Fibroblast of lung (primary cell): ENCODE results near the gene CASP6. TPM values are rescaled to one million over a fixed set of nuclear protein-coding genes. Genes with fewer than 3 reads are reported as not detected.

Source experiments
- DNase-seq, 2 donors: peaks; one replicate each; pipeline versions ENCODE4 v3.0.0 to v3.0.0-alpha.2; 2010; ENCODE audit warnings: low read depth in 2 of 2
- H2AFZ ChIP-seq: 2 replicates; pipeline ENCODE4 v1.5.1; 2012; ENCODE audit warnings: low read length, control low read depth, inconsistent platforms
- H3K27ac ChIP-seq: 2 replicates; pipeline ENCODE4 v1.5.1; 2011; ENCODE audit warnings: low read length, control low read depth; ENCODE audit not compliant: insufficient read depth
- H3K27me3 ChIP-seq: 2 replicates; pipeline ENCODE4 v1.5.1; 2011; ENCODE audit warnings: mild to moderate bottlenecking, low read length; ENCODE audit not compliant: control insufficient read depth, insufficient read depth
- H3K36me3 ChIP-seq: 2 replicates; pipeline ENCODE4 v1.5.1; 2011; ENCODE audit warnings: low read length; ENCODE audit not compliant: control insufficient read depth, insufficient read depth
- H3K4me1 ChIP-seq: 2 replicates; pipeline ENCODE4 v1.5.1; 2011; ENCODE audit warnings: low read length; ENCODE audit not compliant: control insufficient read depth, insufficient read depth; ENCODE audit errors: extremely low read depth
- H3K4me2 ChIP-seq: 2 replicates; pipeline ENCODE4 v1.5.1; 2011; ENCODE audit warnings: low read length, control low read depth; ENCODE audit not compliant: insufficient read depth; ENCODE audit errors: extremely low read depth
- H3K4me3 ChIP-seq, 4 experiments: fragments of 200-600 bp in 1 of 4; sonication (generic) in 1 of 4; replicated peaks in 1 of 4; 2 replicates each; pipeline ENCODE4 v1.5.1; 2011 to 2016; ENCODE audit warnings: low read length in 4 of 4, low read depth in 3 of 4, mild to moderate bottlenecking in 3 of 4, control low read depth in 2 of 4, inconsistent platforms in 1 of 4, mixed read lengths in 1 of 4; ENCODE audit not compliant: insufficient read depth in 1 of 4; ENCODE audit errors: control extremely low read depth in 1 of 4
- H3K79me2 ChIP-seq: 2 replicates; pipeline ENCODE4 v1.5.1; 2012; ENCODE audit warnings: mild to moderate bottlenecking, low read length, inconsistent platforms; ENCODE audit not compliant: control insufficient read depth, insufficient read depth
- H3K9ac ChIP-seq: 2 replicates; pipeline ENCODE4 v1.5.1; 2011; ENCODE audit warnings: mild to moderate bottlenecking, low read length, control low read depth; ENCODE audit not compliant: insufficient read depth
- H3K9me3 ChIP-seq: 2 replicates; pipeline ENCODE4 v1.5.1; 2012; ENCODE audit warnings: low read depth, low read length; ENCODE audit not compliant: control insufficient read depth, insufficient read depth
- H4K20me1 ChIP-seq: 2 replicates; pipeline ENCODE4 v1.5.1; 2011; ENCODE audit warnings: low read length; ENCODE audit not compliant: control insufficient read depth, insufficient read depth; ENCODE audit errors: extremely low read depth
- EZH2 ChIP-seq: IDR thresholded peaks from 2 replicates; pipeline ENCODE4 v1.5.1; 2012; ENCODE audit warnings: low read length, control low read depth, mild to moderate bottlenecking; ENCODE audit errors: missing control alignments
- polyA plus RNA-seq, 2 donors: library from polyadenylated mRNA; depleted of rRNA in 1 of 2; stranded (reverse) in 1 of 2; unstranded in 1 of 2; fragments of >200 nt; gene quantifications; 2 replicates each; pipeline ENCODE4 v1.2.1, GENCODE V29; 2011 to 2012; ENCODE audit warnings: missing spikeins in 1 of 2
- total RNA-seq: library from RNA; depleted of rRNA; stranded (reverse); fragments of >200 nt; gene quantifications from 2 replicates; pipeline ENCODE4 v1.2.1, GENCODE V29; 2014
- TF ChIP-seq, protein P1 (sequence below), 2 donors: IDR thresholded peaks in 1 of 2; conservative IDR thresholded peaks in 1 of 2; 1 replicate in 1 of 2; 2 replicates in 1 of 2; pipeline ENCODE4 v1.5.1; 2011 to 2012; ENCODE audit warnings: low read length in 2 of 2, control low read depth in 1 of 2, inconsistent platforms in 1 of 2, low read depth in 1 of 2, mild to moderate bottlenecking in 1 of 2

Gene CASP6
- total and polyA plus RNA-seq, 2 donors (not counting 1 experiment from before 2014, with no cell fraction given): 33.5 to 44.7 TPM

- no peaks in the 10 kb centered on the region for H3K79me2 ChIP-seq
- no peak overlapping the region for H3K4me2 ChIP-seq
- H3K27ac ChIP-seq: no peak overlapping the region
- H3K4me3 ChIP-seq: no peak overlapping the region
- no peak overlapping the region for H2AFZ ChIP-seq
- no peak for DNase-seq
- H3K4me1 ChIP-seq: no peaks in the 10 kb centered on the region
- no peaks in the 10 kb centered on the region for H3K9me3 ChIP-seq
- no peaks in the 10 kb centered on the region for H4K20me1 ChIP-seq
- no peak overlapping the region for H3K9ac ChIP-seq
- TF ChIP-seq, protein P1, sequence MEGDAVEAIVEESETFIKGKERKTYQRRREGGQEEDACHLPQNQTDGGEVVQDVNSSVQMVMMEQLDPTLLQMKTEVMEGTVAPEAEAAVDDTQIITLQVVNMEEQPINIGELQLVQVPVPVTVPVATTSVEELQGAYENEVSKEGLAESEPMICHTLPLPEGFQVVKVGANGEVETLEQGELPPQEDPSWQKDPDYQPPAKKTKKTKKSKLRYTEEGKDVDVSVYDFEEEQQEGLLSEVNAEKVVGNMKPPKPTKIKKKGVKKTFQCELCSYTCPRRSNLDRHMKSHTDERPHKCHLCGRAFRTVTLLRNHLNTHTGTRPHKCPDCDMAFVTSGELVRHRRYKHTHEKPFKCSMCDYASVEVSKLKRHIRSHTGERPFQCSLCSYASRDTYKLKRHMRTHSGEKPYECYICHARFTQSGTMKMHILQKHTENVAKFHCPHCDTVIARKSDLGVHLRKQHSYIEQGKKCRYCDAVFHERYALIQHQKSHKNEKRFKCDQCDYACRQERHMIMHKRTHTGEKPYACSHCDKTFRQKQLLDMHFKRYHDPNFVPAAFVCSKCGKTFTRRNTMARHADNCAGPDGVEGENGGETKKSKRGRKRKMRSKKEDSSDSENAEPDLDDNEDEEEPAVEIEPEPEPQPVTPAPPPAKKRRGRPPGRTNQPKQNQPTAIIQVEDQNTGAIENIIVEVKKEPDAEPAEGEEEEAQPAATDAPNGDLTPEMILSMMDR (conservative IDR thresholded peaks at IDR 0.05 in 1 of 2, IDR thresholded peaks at IDR 0.05 in 1 of 2; ENCODE audit: low read depth in 1 of 2, low read length in 2 of 2): no peak
- no peak for TF ChIP-seq EZH2
- no peaks in the 10 kb centered on the region for H3K36me3 ChIP-seq
- H3K27me3 ChIP-seq: no peaks in the 10 kb centered on the region
These were observed 45.3 kb downstream of the CASP6 start for GRCh38 chr4:109657854-109658418.

DNA sequence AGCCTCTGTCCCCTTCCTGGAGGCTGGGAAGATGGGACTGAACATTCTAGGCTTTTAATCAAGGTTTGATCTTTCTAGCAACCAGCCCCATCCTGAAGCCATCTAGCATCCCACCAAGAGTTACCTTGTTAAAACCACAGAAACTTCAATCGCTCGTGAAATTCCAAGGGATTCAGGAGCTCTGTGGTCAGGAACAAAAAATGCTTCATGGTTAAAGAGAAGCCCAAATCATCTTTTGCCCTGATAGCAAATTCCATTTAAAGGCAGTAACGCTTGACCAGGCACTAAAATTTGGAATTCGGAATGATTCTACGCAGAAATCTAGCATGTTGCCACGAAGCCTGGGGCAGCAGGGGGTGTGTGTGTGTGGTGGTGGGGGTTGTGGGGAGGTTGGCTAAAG, 47.8 kb downstream of the CASP6 start:
- no peak for TF ChIP-seq EZH2
- TF ChIP-seq, protein P1 (conservative IDR thresholded peaks at IDR 0.05 in 1 of 2, IDR thresholded peaks at IDR 0.05 in 1 of 2; ENCODE audit: low read depth in 1 of 2, low read length in 2 of 2): no peak
- Histone ChIP-seq H4K20me1 (no peaks in the 10 kb centered on the region), H3K27ac (no peak overlapping the region), H3K4me2 (no peak overlapping the region), H3K9ac (no peak overlapping the region), H3K4me3 (no peak overlapping the region), H3K36me3 (no peaks in the 10 kb centered on the region), H3K79me2 (no peaks in the 10 kb centered on the region), H3K27me3 (no peaks in the 10 kb centered on the region), H2AFZ (no peak overlapping the region), H3K4me1 (no peaks in the 10 kb centered on the region), H3K9me3 (no peaks in the 10 kb centered on the region)
- DNase-seq: peak in 1 of 2 donors; percentile 13

- H3K79me2 ChIP-seq: no peaks in the 10 kb centered on the region
These were observed 53.4 kb downstream of the CASP6 start for GRCh38 chr4:109649872-109650271.

More at GRCh38 chr4:109649872-109650271, 53.4 kb downstream of the CASP6 start:
- Histone ChIP-seq H2AFZ (no peak overlapping the region), H3K27me3 (no peaks in the 10 kb centered on the region), H3K9ac (no peak overlapping the region), H3K9me3 (no peaks in the 10 kb centered on the region), H3K36me3 (no peaks in the 10 kb centered on the region), H3K27ac (no peak overlapping the region), H3K4me3 (no peak overlapping the region), H3K4me2 (no peak overlapping the region), H4K20me1 (no peaks in the 10 kb centered on the region), H3K4me1 (no peaks in the 10 kb centered on the region)
- no peak for DNase-seq
- TF ChIP-seq, protein P1 (conservative IDR thresholded peaks at IDR 0.05 in 1 of 2, IDR thresholded peaks at IDR 0.05 in 1 of 2; ENCODE audit: low read depth in 1 of 2, low read length in 2 of 2): no peak
- no peak for TF ChIP-seq EZH2
